Stimulated activated effector memory CD8-positive, alpha-beta T cell treated with anti-CD3 and anti-CD28 coated beads, Interleukin-12 subunit alpha, Interleukin-12 subunit beta, amount 100 ng/mL, for 72 hours (primary cell): Measurements from ENCODE around the gene ABHD10.

Experiments
- ATAC-seq: fragments of 150-1000 bp; cut with Tn5 transposase; 2 replicates; pipeline ENCODE4 v1.10.0; 2021
- DNase-seq, 2 donors: peaks; one replicate each; pipeline ENCODE4 v3.0.0; 2021 to 2022; ENCODE audit warnings: low spot score in 2 of 2
- H3K27ac Mint-ChIP-seq: one replicate; pipeline ENCODE4 v1.8.0; 2022; ENCODE audit warnings: mild to moderate bottlenecking, mixed read lengths
- H3K36me3 Mint-ChIP-seq: one replicate; pipeline ENCODE4 v1.8.0; 2022; ENCODE audit warnings: mild to moderate bottlenecking, mixed read lengths
- H3K4me1 Mint-ChIP-seq: one replicate; pipeline ENCODE4 v1.8.0; 2022; ENCODE audit warnings: mixed read lengths
- H3K4me3 Mint-ChIP-seq: one replicate; pipeline ENCODE4 v1.8.0; 2022; ENCODE audit warnings: mild to moderate bottlenecking, mixed read lengths
- H3K9me3 Mint-ChIP-seq: one replicate; pipeline ENCODE4 v1.8.0; 2022; ENCODE audit warnings: mixed read lengths

Gene ABHD10

GRCh38 chr3:112002096-112002971, 23.5 kb downstream of the ABHD10 start:
- no peaks in the 10 kb centered on the region for H3K36me3 Mint-ChIP-seq
- peak overlapping the region; percentile 52 for H3K4me3 Mint-ChIP-seq
- no peaks in the 10 kb centered on the region for H3K9me3 Mint-ChIP-seq
- ATAC-seq, result peak; percentile 92
- peaks cover 48% of the 10 kb centered on the region for H3K4me1 Mint-ChIP-seq
- peak overlapping the region; percentile 88 for H3K27ac Mint-ChIP-seq
- peak; percentile 26 to 62 for DNase-seq

- Mint-ChIP-seq H3K9me3 (no peaks in the 10 kb centered on the region), H3K4me1 (peaks cover 48% of the 10 kb centered on the region), H3K4me3 (peak overlapping the region; percentile 52), H3K27ac (peak overlapping the region; percentile 88), H3K36me3 (no peaks in the 10 kb centered on the region)
- DNase-seq (no peak), ATAC-seq (no peak)
Measured at GRCh38 chr3:112003321-112004080, 24.7 kb downstream of the ABHD10 start.

- Mint-ChIP-seq H3K4me3 (no peak overlapping the region), H3K27ac (peak overlapping the region; percentile 88), H3K36me3 (no peaks in the 10 kb centered on the region), H3K4me1 (peaks cover 48% of the 10 kb centered on the region), H3K9me3 (no peaks in the 10 kb centered on the region)
- ATAC-seq, result no peak
- DNase-seq, result no peak
Measured at GRCh38 chr3:112004187-112004586, 25.4 kb downstream of the ABHD10 start.

- no peak for ATAC-seq
- Mint-ChIP-seq H3K4me3 (no peak overlapping the region), H3K36me3 (no peaks in the 10 kb centered on the region), H3K9me3 (no peaks in the 10 kb centered on the region), H3K27ac (peak overlapping the region; percentile 88), H3K4me1 (peaks cover 48% of the 10 kb centered on the region)
- no peak for DNase-seq
Measured at GRCh38 chr3:112004669-112005068, 25.8 kb downstream of the ABHD10 start.

- Mint-ChIP-seq H3K4me1 (peaks cover 48% of the 10 kb centered on the region), H3K36me3 (no peaks in the 10 kb centered on the region), H3K4me3 (no peak overlapping the region), H3K9me3 (no peaks in the 10 kb centered on the region), H3K27ac (peak overlapping the region; percentile 88)
- ATAC-seq (peak; percentile 3), DNase-seq (no peak)
Measured at GRCh38 chr3:112005091-112005672, 26.4 kb downstream of the ABHD10 start.

- DNase-seq, result no peak
- H3K4me1 Mint-ChIP-seq, result peaks cover 32% of the 10 kb centered on the region
Measured at GRCh38 chr3:112007633-112008032, 28.8 kb downstream of the ABHD10 start.

GRCh38 chr3:112009670-112010069, 30.8 kb downstream of the ABHD10 start:
- H3K27ac Mint-ChIP-seq, result no peak overlapping the region
- ATAC-seq (no peak), DNase-seq (no peak)
- H3K36me3 Mint-ChIP-seq, result no peaks in the 10 kb centered on the region
- H3K9me3 Mint-ChIP-seq, result no peaks in the 10 kb centered on the region
- H3K4me3 Mint-ChIP-seq, result no peak overlapping the region
- H3K4me1 Mint-ChIP-seq, result peaks cover 24% of the 10 kb centered on the region

More at GRCh38 chr3:112007633-112008032, 28.8 kb downstream of the ABHD10 start:
- H3K27ac Mint-ChIP-seq, result no peak overlapping the region
- H3K36me3 Mint-ChIP-seq, result no peaks in the 10 kb centered on the region
- no peaks in the 10 kb centered on the region for H3K9me3 Mint-ChIP-seq
- no peak overlapping the region for H3K4me3 Mint-ChIP-seq
- ATAC-seq, result no peak

GRCh38 chr3:112010636-112011035, 31.8 kb downstream of the ABHD10 start:
- ATAC-seq (no peak), DNase-seq (no peak)
- Mint-ChIP-seq H3K4me3 (no peak overlapping the region), H3K36me3 (no peaks in the 10 kb centered on the region), H3K4me1 (peaks cover 15% of the 10 kb centered on the region), H3K27ac (peak overlapping the region; percentile 27), H3K9me3 (no peaks in the 10 kb centered on the region)

- Mint-ChIP-seq H3K4me3 (no peak overlapping the region), H3K4me1 (peaks cover 15% of the 10 kb centered on the region), H3K36me3 (no peaks in the 10 kb centered on the region), H3K27ac (no peak overlapping the region), H3K9me3 (no peaks in the 10 kb centered on the region)
- no peak for DNase-seq
- no peak for ATAC-seq
Measured at GRCh38 chr3:112011376-112011940, 32.6 kb downstream of the ABHD10 start.

- peak overlapping the region; percentile 53 for H3K27ac Mint-ChIP-seq
- H3K4me1 Mint-ChIP-seq, result peaks cover 15% of the 10 kb centered on the region
- H3K4me3 Mint-ChIP-seq, result no peak overlapping the region
- no peaks in the 10 kb centered on the region for H3K36me3 Mint-ChIP-seq
- H3K9me3 Mint-ChIP-seq, result no peaks in the 10 kb centered on the region
- DNase-seq (no peak), ATAC-seq (no peak)
Measured at GRCh38 chr3:112012205-112012992, 33.6 kb downstream of the ABHD10 start.

- no peaks in the 10 kb centered on the region for H3K9me3 Mint-ChIP-seq
- peak overlapping the region; percentile 53 for H3K27ac Mint-ChIP-seq
- peak; percentile 29 to 69 for DNase-seq
- H3K4me3 Mint-ChIP-seq, result peak overlapping the region; percentile 10
- ATAC-seq, result peak; percentile 94
- H3K4me1 Mint-ChIP-seq, result peaks cover 15% of the 10 kb centered on the region
- H3K36me3 Mint-ChIP-seq, result no peaks in the 10 kb centered on the region
Measured at GRCh38 chr3:112013058-112013783, 34.4 kb downstream of the ABHD10 start.

GRCh38 chr3:112013784-112014143, 34.9 kb downstream of the ABHD10 start:
- Mint-ChIP-seq H3K4me3 (peak overlapping the region; percentile 10), H3K4me1 (peaks cover 15% of the 10 kb centered on the region), H3K36me3 (no peaks in the 10 kb centered on the region), H3K9me3 (no peaks in the 10 kb centered on the region), H3K27ac (no peak overlapping the region)
- ATAC-seq (no peak), DNase-seq (no peak)

GRCh38 chr3:112017091-112017490, 38.3 kb downstream of the ABHD10 start:
- H3K27ac Mint-ChIP-seq, result no peak overlapping the region
- no peak for DNase-seq
- H3K4me1 Mint-ChIP-seq, result peaks cover 15% of the 10 kb centered on the region
- no peaks in the 10 kb centered on the region for H3K9me3 Mint-ChIP-seq
- H3K36me3 Mint-ChIP-seq, result no peaks in the 10 kb centered on the region
- ATAC-seq, result no peak
- H3K4me3 Mint-ChIP-seq, result no peak overlapping the region

- DNase-seq (no peak), ATAC-seq (no peak)
- Mint-ChIP-seq H3K36me3 (no peaks in the 10 kb centered on the region), H3K9me3 (no peaks in the 10 kb centered on the region), H3K4me1 (peaks cover 5% of the 10 kb centered on the region), H3K27ac (no peak overlapping the region), H3K4me3 (no peak overlapping the region)
Measured at GRCh38 chr3:112018712-112019111, 39.9 kb downstream of the ABHD10 start.
